DND-41 (cell line): ENCODE results near the gene DYNLT2.
"Not testable (repeated sequence)": the region's sequence is repeated elsewhere in the genome, so short reads cannot be mapped to it uniquely, and the experiment has no call there.

Source experiments
- ATAC-seq: fragments of 200-7000 bp; cut with Tn5 transposase; 3 replicates; pipeline ENCODE4 v1.9.1; 2021; ENCODE audit warnings: low read depth; ENCODE audit not compliant: insufficient read depth
- DNase-seq: peaks from one replicate; pipeline ENCODE4 v3.0.0-alpha.2; 2020
- H2AFZ ChIP-seq: 2 replicates; pipeline ENCODE4 v1.6.0; 2012; ENCODE audit warnings: low read depth, low read length
- H3K27ac ChIP-seq: 2 replicates; pipeline ENCODE4 v1.5.1; 2012; ENCODE audit warnings: low read length, inconsistent platforms
- H3K27me3 ChIP-seq: fragments of 200-600 bp; sonication (generic); 2 replicates; pipeline ENCODE4 v1.6.0; 2012; ENCODE audit warnings: low read length, mild to moderate bottlenecking, inconsistent platforms; ENCODE audit not compliant: insufficient read depth, poor library complexity
- H3K36me3 ChIP-seq: 2 replicates; pipeline ENCODE4 v1.5.1; 2012; ENCODE audit warnings: low read length, inconsistent platforms; ENCODE audit not compliant: insufficient read depth
- H3K4me1 ChIP-seq: 2 replicates; pipeline ENCODE4 v1.5.1; 2012; ENCODE audit warnings: mild to moderate bottlenecking, low read length; ENCODE audit not compliant: insufficient read depth
- H3K4me2 ChIP-seq: 2 replicates; pipeline ENCODE4 v1.6.0; 2012; ENCODE audit warnings: mild to moderate bottlenecking, moderate library complexity, low read length, inconsistent platforms; ENCODE audit not compliant: insufficient read depth
- H3K4me3 ChIP-seq, 2 experiments: fragments of 200-600 bp in 1 of 2; shearing (Covaris generic) in 1 of 2; 2 replicates each; pipeline ENCODE4 v1.5.1; 2012 to 2016; ENCODE audit warnings: inconsistent platforms in 2 of 2, low read length in 2 of 2, mild to moderate bottlenecking in 2 of 2, low read depth in 1 of 2, moderate library complexity in 1 of 2
- H3K79me2 ChIP-seq: 2 replicates; pipeline ENCODE4 v1.6.0; 2012; ENCODE audit warnings: low read length, inconsistent platforms; ENCODE audit not compliant: insufficient read depth
- H3K9ac ChIP-seq: 2 replicates; pipeline ENCODE4 v1.6.0; 2012; ENCODE audit warnings: low read depth, mild to moderate bottlenecking, inconsistent platforms, low read length, moderate library complexity
- H3K9me3 ChIP-seq: 2 replicates; pipeline ENCODE4 v1.5.1; 2012; ENCODE audit warnings: low read length, moderate library complexity, mild to moderate bottlenecking, inconsistent platforms; ENCODE audit not compliant: insufficient read depth, severe bottlenecking
- H4K20me1 ChIP-seq: 2 replicates; pipeline ENCODE4 v1.6.0; 2012; ENCODE audit warnings: low read length; ENCODE audit not compliant: insufficient read depth
- EZH2 ChIP-seq: IDR thresholded peaks from 3 replicates; pipeline ENCODE4 v1.6.1; 2012; ENCODE audit warnings: borderline replicate concordance, low read depth, mild to moderate bottlenecking, moderate library complexity, low read length, inconsistent platforms; ENCODE audit not compliant: severe bottlenecking
- TF ChIP-seq, protein P1 (sequence below): IDR thresholded peaks from 2 replicates; pipeline ENCODE4 v1.5.1; 2012; ENCODE audit warnings: borderline replicate concordance, low read length, moderate library complexity, mild to moderate bottlenecking; ENCODE audit not compliant: poor library complexity, severe bottlenecking; ENCODE audit errors: extremely low read depth

The DYNLT2 gene

GRCh38 chr6:169697115-169697514 is 54.3 kb downstream of the DYNLT2 start:
- not testable (repeated sequence) for H3K9ac ChIP-seq, DNase-seq, H3K27me3 ChIP-seq, H3K4me2 ChIP-seq, H3K27ac ChIP-seq, H4K20me1 ChIP-seq, ATAC-seq, H3K4me3 ChIP-seq, H2AFZ ChIP-seq
- H3K36me3 ChIP-seq, result peaks cover 17% of the 10 kb centered on the region
- H3K4me1 ChIP-seq, result peaks cover 17% of the 10 kb centered on the region
- peaks cover 30% of the 10 kb centered on the region for H3K79me2 ChIP-seq
- H3K9me3 ChIP-seq, result peaks cover 11% of the 10 kb centered on the region
- TF ChIP-seq, protein P1, sequence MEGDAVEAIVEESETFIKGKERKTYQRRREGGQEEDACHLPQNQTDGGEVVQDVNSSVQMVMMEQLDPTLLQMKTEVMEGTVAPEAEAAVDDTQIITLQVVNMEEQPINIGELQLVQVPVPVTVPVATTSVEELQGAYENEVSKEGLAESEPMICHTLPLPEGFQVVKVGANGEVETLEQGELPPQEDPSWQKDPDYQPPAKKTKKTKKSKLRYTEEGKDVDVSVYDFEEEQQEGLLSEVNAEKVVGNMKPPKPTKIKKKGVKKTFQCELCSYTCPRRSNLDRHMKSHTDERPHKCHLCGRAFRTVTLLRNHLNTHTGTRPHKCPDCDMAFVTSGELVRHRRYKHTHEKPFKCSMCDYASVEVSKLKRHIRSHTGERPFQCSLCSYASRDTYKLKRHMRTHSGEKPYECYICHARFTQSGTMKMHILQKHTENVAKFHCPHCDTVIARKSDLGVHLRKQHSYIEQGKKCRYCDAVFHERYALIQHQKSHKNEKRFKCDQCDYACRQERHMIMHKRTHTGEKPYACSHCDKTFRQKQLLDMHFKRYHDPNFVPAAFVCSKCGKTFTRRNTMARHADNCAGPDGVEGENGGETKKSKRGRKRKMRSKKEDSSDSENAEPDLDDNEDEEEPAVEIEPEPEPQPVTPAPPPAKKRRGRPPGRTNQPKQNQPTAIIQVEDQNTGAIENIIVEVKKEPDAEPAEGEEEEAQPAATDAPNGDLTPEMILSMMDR, result peak; percentile 24

DNA sequence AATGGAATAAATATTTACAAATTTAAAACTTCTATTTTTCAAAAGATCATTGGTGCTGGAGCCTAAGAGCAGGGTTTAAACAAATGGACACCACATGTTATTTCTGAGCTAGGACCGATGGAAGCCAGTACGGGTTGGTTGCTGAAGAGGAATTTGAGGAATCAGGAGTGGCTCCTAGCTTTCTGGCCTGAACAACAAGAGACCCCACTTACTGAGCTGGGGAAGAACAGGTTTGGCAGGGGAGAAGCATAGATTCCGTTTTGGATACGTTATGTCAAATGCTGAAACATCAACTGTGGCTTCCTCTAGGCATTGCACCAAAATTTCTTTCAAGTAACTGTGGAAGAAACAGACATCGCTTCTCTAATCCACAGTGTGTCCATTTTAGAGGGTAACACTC is 56.2 kb downstream of the DYNLT2 start:
- Histone ChIP-seq H3K27me3 (no peaks in the 10 kb centered on the region), H3K36me3 (peaks cover 16% of the 10 kb centered on the region), H3K4me1 (peaks cover 4% of the 10 kb centered on the region), H3K9me3 (peaks cover 11% of the 10 kb centered on the region), H3K4me3 (no peak overlapping the region), H2AFZ (no peak overlapping the region), H3K4me2 (no peak overlapping the region), H3K79me2 (peaks cover 10% of the 10 kb centered on the region), H4K20me1 (0 out of 2 replicates have a peak, but pooled peaks cover 3% of the 10 kb centered on the region), H3K27ac (no peak overlapping the region), H3K9ac (no peak overlapping the region)
- TF ChIP-seq, protein P1, result no peak
- no peak for TF ChIP-seq EZH2
- ATAC-seq (no peak), DNase-seq (no peak)

- DNase-seq, result no peak
- Histone ChIP-seq H3K4me2 (no peak overlapping the region), H2AFZ (no peak overlapping the region), H3K27ac (no peak overlapping the region), H3K79me2 (no peaks in the 10 kb centered on the region), H3K9ac (no peak overlapping the region), H3K9me3 (peaks cover 11% of the 10 kb centered on the region), H3K36me3 (peaks cover 12% of the 10 kb centered on the region; the same call in 1 of the 2 replicates), H3K27me3 (no peaks in the 10 kb centered on the region), H4K20me1 (no peaks in the 10 kb centered on the region), H3K4me1 (no peaks in the 10 kb centered on the region), H3K4me3 (no peak overlapping the region)
- TF ChIP-seq, protein P1, result no peak
- no peak for TF ChIP-seq EZH2
- no peak for ATAC-seq
Measured at GRCh38 chr6:169692516-169692915, 58.9 kb downstream of the DYNLT2 start.

DNA sequence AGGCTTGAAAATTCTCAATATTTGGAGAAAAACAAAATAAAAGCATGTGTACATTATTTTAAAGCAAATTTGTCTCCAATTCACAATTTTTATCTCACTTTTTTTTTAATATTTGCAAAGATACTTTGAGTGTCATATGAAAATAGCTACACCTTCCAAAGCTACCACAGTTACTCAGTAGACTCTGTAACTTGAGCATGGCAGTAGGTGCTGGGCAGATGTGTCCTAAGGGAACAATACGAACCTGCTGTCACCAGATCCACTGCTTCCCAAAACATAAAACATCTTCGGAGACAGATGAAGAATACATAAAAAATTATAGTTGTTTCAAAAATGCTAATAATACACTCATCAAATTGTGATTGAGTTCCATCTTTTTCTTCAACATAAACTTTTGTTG is 60.1 kb downstream of the DYNLT2 start:
- no peaks in the 10 kb centered on the region for H3K27me3 ChIP-seq
- ATAC-seq, result no peak
- H3K4me3 ChIP-seq, result no peak overlapping the region
- no peaks in the 10 kb centered on the region for H3K79me2 ChIP-seq
- H3K4me1 ChIP-seq, result no peaks in the 10 kb centered on the region
- peaks cover 17% of the 10 kb centered on the region for H3K36me3 ChIP-seq
- DNase-seq, result no peak
- H3K27ac ChIP-seq, result no peak overlapping the region
- no peak overlapping the region for H3K9ac ChIP-seq
- no peak overlapping the region for H3K4me2 ChIP-seq
- H3K9me3 ChIP-seq, result peaks cover 11% of the 10 kb centered on the region
- no peaks in the 10 kb centered on the region for H4K20me1 ChIP-seq
- TF ChIP-seq EZH2, result no peak
- TF ChIP-seq, protein P1, result no peak
- no peak overlapping the region for H2AFZ ChIP-seq
